ENCODE measurements around the gene ABR. TPM values are rescaled to one million over a fixed set of nuclear protein-coding genes. Genes with fewer than 3 reads are reported as not detected.

Gene ABR
- total RNA-seq, 1 donor from 2014 or later = 63.6 TPM

- H3K4me1 Mint-ChIP-seq (ENCODE audit: unreplicated experiment) = peaks cover 23% of the 10 kb centered on the region
- no peaks in the 10 kb centered on the region for H3K9me3 Mint-ChIP-seq
- no peak overlapping the region for H3K27ac Mint-ChIP-seq
- H3K4me3 Mint-ChIP-seq = no peak overlapping the region
- DNase-seq (ENCODE audit: extremely low spot score, unreplicated experiment) = no peak
- H3K27me3 Mint-ChIP-seq = no peaks in the 10 kb centered on the region
- H3K36me3 Mint-ChIP-seq = peaks cover 11% of the 10 kb centered on the region
- TF ChIP-seq CTCF (conservative IDR thresholded peaks at IDR 0.05) = no peak
Measured at GRCh38 chr17:1041746-1042145, 138.0 kb downstream of the ABR start.

- H3K27ac Mint-ChIP-seq = no peak overlapping the region
- TF ChIP-seq CTCF (conservative IDR thresholded peaks at IDR 0.05) = no peak
- peaks cover 11% of the 10 kb centered on the region for H3K36me3 Mint-ChIP-seq
- H3K4me1 Mint-ChIP-seq (ENCODE audit: unreplicated experiment) = peaks cover 21% of the 10 kb centered on the region
- DNase-seq (ENCODE audit: extremely low spot score, unreplicated experiment) = no peak
- no peaks in the 10 kb centered on the region for H3K27me3 Mint-ChIP-seq
- H3K9me3 Mint-ChIP-seq = no peaks in the 10 kb centered on the region
- no peak overlapping the region for H3K4me3 Mint-ChIP-seq
Measured at GRCh38 chr17:1040216-1040600, 139.6 kb downstream of the ABR start.

- H3K9me3 Mint-ChIP-seq = no peaks in the 10 kb centered on the region
- H3K27ac Mint-ChIP-seq = peak overlapping the region; percentile 41
- no peak overlapping the region for H3K4me3 Mint-ChIP-seq
- H3K4me1 Mint-ChIP-seq (ENCODE audit: unreplicated experiment) = peaks cover 20% of the 10 kb centered on the region
- no peak for DNase-seq (ENCODE audit: extremely low spot score, unreplicated experiment)
- no peak for TF ChIP-seq CTCF (conservative IDR thresholded peaks at IDR 0.05)
- H3K36me3 Mint-ChIP-seq = peaks cover 11% of the 10 kb centered on the region
- H3K27me3 Mint-ChIP-seq = no peaks in the 10 kb centered on the region
Measured at GRCh38 chr17:1039511-1040215, 140.1 kb downstream of the ABR start.

GRCh38 chr17:1039123-1039507, 140.7 kb downstream of the ABR start:
- Mint-ChIP-seq H3K27me3 (no peaks in the 10 kb centered on the region), H3K9me3 (no peaks in the 10 kb centered on the region), H3K4me1 (ENCODE audit: unreplicated experiment) (peaks cover 18% of the 10 kb centered on the region), H3K4me3 (no peak overlapping the region), H3K27ac (no peak overlapping the region), H3K36me3 (peaks cover 11% of the 10 kb centered on the region)
- no peak for TF ChIP-seq CTCF (conservative IDR thresholded peaks at IDR 0.05)
- no peak for DNase-seq (ENCODE audit: extremely low spot score, unreplicated experiment)

GRCh38 chr17:1038459-1039122, 141.2 kb downstream of the ABR start:
- Mint-ChIP-seq H3K9me3 (no peaks in the 10 kb centered on the region), H3K27ac (no peak overlapping the region), H3K4me1 (ENCODE audit: unreplicated experiment) (peaks cover 18% of the 10 kb centered on the region), H3K36me3 (peaks cover 11% of the 10 kb centered on the region), H3K27me3 (no peaks in the 10 kb centered on the region), H3K4me3 (no peak overlapping the region)
- DNase-seq (ENCODE audit: extremely low spot score, unreplicated experiment) = no peak
- TF ChIP-seq CTCF (conservative IDR thresholded peaks at IDR 0.05) = no peak

All from type B pancreatic cell (in vitro differentiated cells).